Lower lobe of right lung (tissue), 2 donors: ENCODE data around the gene CCDC144A. TPM values are rescaled to one million over a fixed set of nuclear protein-coding genes. Genes with fewer than 3 reads are reported as not detected.
"Not testable (repeated sequence)": the region's sequence is repeated elsewhere in the genome, so short reads cannot be mapped to it uniquely, and the experiment has no call there.

Experiments
- ATAC-seq, 2 donors: fragments of 200-7000 bp; cut with Tn5 transposase; one replicate each; pipeline ENCODE4 v1.9.1; 2020 to 2022; ENCODE audit warnings: mild to moderate bottlenecking in 2 of 2, moderate library complexity in 2 of 2
- DNase-seq: peaks from one replicate; pipeline ENCODE4 v3.0.0-alpha.2; 2020
- H3K27ac ChIP-seq: fragments of 200-600 bp; one replicate; pipeline ENCODE4 v1.8.0; 2022
- H3K27me3 ChIP-seq: fragments of 200-600 bp; one replicate; pipeline ENCODE4 v1.8.0; 2022; ENCODE audit warnings: low read depth
- H3K36me3 ChIP-seq: fragments of 200-600 bp; one replicate; pipeline ENCODE4 v1.8.0; 2022; ENCODE audit warnings: mild to moderate bottlenecking
- H3K4me1 ChIP-seq: fragments of 200-600 bp; one replicate; pipeline ENCODE4 v1.8.0; 2022
- H3K4me3 ChIP-seq: fragments of 200-600 bp; one replicate; pipeline ENCODE4 v1.8.0; 2022; ENCODE audit warnings: mild to moderate bottlenecking
- H3K9me3 ChIP-seq: fragments of 200-600 bp; one replicate; pipeline ENCODE4 v1.8.0; 2022
- CTCF ChIP-seq: fragments of 200-600 bp; IDR thresholded peaks from one replicate; pipeline ENCODE4 v1.8.0; 2022; ENCODE audit warnings: antibody characterized with exemption, mild to moderate bottlenecking
- intact Hi-C: fragments of 100-400 bp; cut with DNase I; formaldehyde crosslinking; loops from one replicate; pipeline ENCODE4 v1.11.0; 2022
- total RNA-seq: library from RNA; stranded (reverse); fragmentation: NEBNext Ultra II Directional; extraction: Animal tissue kit (Norgen Biotek cat#: 25700); gene quantifications from one replicate; pipeline ENCODE4 v1.2.1, GENCODE V29; 2021
- donor health status: DM: no; HTN: yes; CAD: no; lungs with severe emphysema.

Gene CCDC144A
- total RNA-seq, 1 donor from 2014 or later, result 14.1 TPM

- Histone ChIP-seq H3K27ac (no peak overlapping the region), H3K4me1 (peaks cover 7% of the 10 kb centered on the region), H3K9me3 (no peaks in the 10 kb centered on the region), H3K36me3 (no peaks in the 10 kb centered on the region), H3K27me3 (peaks cover 4% of the 10 kb centered on the region), H3K4me3 (no peak overlapping the region)
- intact Hi-C loops, result no loop called here
- no peak for TF ChIP-seq CTCF
- no peak for ATAC-seq
- no peak for DNase-seq
These were observed 131.0 kb downstream of the CCDC144A start for GRCh38 chr17:16820979-16821543.

GRCh38 chr17:16822133-16822532 is 132.1 kb downstream of the CCDC144A start:
- intact Hi-C loops, H3K27ac ChIP-seq, DNase-seq, ATAC-seq, H3K4me1 ChIP-seq, H3K4me3 ChIP-seq, H3K36me3 ChIP-seq, H3K27me3 ChIP-seq, H3K9me3 ChIP-seq: not testable (repeated sequence)

- ATAC-seq, result not testable (repeated sequence)
These were observed 133.8 kb downstream of the CCDC144A start for GRCh38 chr17:16823768-16824406.

More at GRCh38 chr17:16823768-16824406, 133.8 kb downstream of the CCDC144A start:
- H3K27ac ChIP-seq, H3K27me3 ChIP-seq, intact Hi-C loops, DNase-seq, H3K9me3 ChIP-seq, H3K4me1 ChIP-seq, H3K4me3 ChIP-seq, H3K36me3 ChIP-seq: not testable (repeated sequence)

Other genes starting within 250 kb of the CCDC144A start
- gene LRRC75A, start 198.0 kb upstream of the CCDC144A start, total RNA-seq, result 3.8 TPM
- gene ZNF287, start 121.0 kb upstream of the CCDC144A start, total RNA-seq, result 5.2 TPM
- gene ZNF624, start 36.4 kb upstream of the CCDC144A start, total RNA-seq, result 5.7 TPM